Small intestine (tissue), 7 donors: ENCODE results near the gene C3orf20. TPM values are rescaled to one million over a fixed set of nuclear protein-coding genes. Genes with fewer than 3 reads are reported as not detected.

Experiments used
- DNase-seq, 2 donors: peaks; one replicate each; pipeline versions ENCODE4 v3.0.0 to v3.0.0-alpha.2; 2013
- FAIRE-seq: peaks from 2 replicates; lab custom pipeline; 2012; peaks lifted over from hg19 to GRCh38; lab: Jason Lieb, UNC
- H3K27ac ChIP-seq, 3 donors: one replicate each; pipeline ENCODE4 v1.5.1; 2013; ENCODE audit warnings: low read length in 2 of 3, mild to moderate bottlenecking in 2 of 3, control low read depth in 1 of 3, inconsistent platforms in 1 of 3, low read depth in 1 of 3, moderate library complexity in 1 of 3
- H3K27me3 ChIP-seq, 3 donors: one replicate each; pipeline ENCODE4 v1.6.1; 2013; ENCODE audit warnings: low read length in 3 of 3, inconsistent platforms in 1 of 3; ENCODE audit not compliant: control insufficient read depth in 3 of 3, insufficient read depth in 3 of 3
- H3K36me3 ChIP-seq, 3 donors: one replicate each; pipeline ENCODE4 v1.6.1; 2013; ENCODE audit warnings: low read length in 3 of 3, inconsistent platforms in 1 of 3, low read depth in 1 of 3, mild to moderate bottlenecking in 1 of 3, moderate library complexity in 1 of 3; ENCODE audit not compliant: control insufficient read depth in 3 of 3, insufficient read depth in 2 of 3
- H3K4me1 ChIP-seq, 3 donors: one replicate each; pipeline ENCODE4 v1.6.1; 2013; ENCODE audit warnings: low read length in 2 of 3, inconsistent platforms in 1 of 3, low read depth in 1 of 3, mild to moderate bottlenecking in 1 of 3, moderate library complexity in 1 of 3; ENCODE audit not compliant: control insufficient read depth in 3 of 3, insufficient read depth in 2 of 3
- H3K4me3 ChIP-seq, 3 donors: one replicate each; pipeline ENCODE4 v1.5.1; 2013; ENCODE audit warnings: low read length in 3 of 3, control low read depth in 1 of 3, inconsistent platforms in 1 of 3, low read depth in 1 of 3, mild to moderate bottlenecking in 1 of 3, moderate library complexity in 1 of 3
- H3K9me3 ChIP-seq, 2 donors: one replicate each; pipeline ENCODE4 v1.6.1; 2013; ENCODE audit warnings: low read depth in 1 of 2, low read length in 1 of 2; ENCODE audit not compliant: control insufficient read depth in 2 of 2, insufficient read depth in 1 of 2
- WGBS, 3 donors: extraction: QIAGEN DNeasy Blood & Tissue Kit; methylation state at CpG; one replicate each; pipeline ENCODE4 v1.1.7; 2013; 5-methylcytosine and 5-hydroxymethylcytosine counted together
- polyA plus RNA-seq, 4 donors: library from polyadenylated mRNA; stranded (reverse) in 3 of 4; unstranded in 1 of 4; fragments of 200-250 nt in 3 of 4; fragments of 120-200 nt in 1 of 4; gene quantifications; one replicate each; pipeline versions ENCODE4 v1.2.1 to v1.2.3, GENCODE V29; 2013
- donor health status: healthy with polysubstance abuse.
- donor health status: control.
- donor health status: control.
- donor health status: Bipolar disorder and iron deficiency.
- donor health status: healthy.

C3orf20 gene
- polyA plus RNA-seq, 4 donors = 0.01 to 0.07 TPM; not detected in 2

GRCh38 chr3:14810801-14811661 is 136.1 kb downstream of the C3orf20 start:
- FAIRE-seq = no peak
- Histone ChIP-seq H3K4me1 (peaks cover 0 to 6% (median 5%) of the 10 kb centered on the region in 3 donors), H3K36me3 (no peaks in the 10 kb centered on the region), H3K27me3 (peaks cover 0 to 62% (median 0%) of the 10 kb centered on the region in 3 donors), H3K27ac (peak overlapping the region; percentile 36 to 75 (median 56)), H3K4me3 (peak overlapping the region in 2 of 3 donors; percentile 55 to 68), H3K9me3 (no peaks in the 10 kb centered on the region)
- DNase-seq = peak in 1 of 2 donors; percentile 36
- 4 to 13% (median 7%) methylated on average over 66 to 78 of the region's 78 CpGs for WGBS, 3 donors

- FAIRE-seq (no peak), DNase-seq (no peak)
- Histone ChIP-seq H3K27ac (peak overlapping the region in 2 of 3 donors; percentile 56 to 75), H3K27me3 (peaks cover 0 to 62% (median 0%) of the 10 kb centered on the region in 3 donors), H3K36me3 (no peaks in the 10 kb centered on the region), H3K4me3 (peak overlapping the region in 2 of 3 donors; percentile 55 to 68), H3K9me3 (no peaks in the 10 kb centered on the region), H3K4me1 (peaks cover 0 to 6% (median 5%) of the 10 kb centered on the region in 3 donors)
- whole genome bisulfite sequencing, 3 donors = 39 to 72% (median 59%) methylated on average over 7 of the region's 7 CpGs
Observed at GRCh38 chr3:14811684-14812083, 136.7 kb downstream of the C3orf20 start.

- Histone ChIP-seq H3K27me3 (peaks cover 0 to 62% (median 0%) of the 10 kb centered on the region in 3 donors), H3K27ac (no peak overlapping the region), H3K36me3 (no peaks in the 10 kb centered on the region), H3K4me1 (peaks cover 0 to 6% (median 5%) of the 10 kb centered on the region in 3 donors), H3K9me3 (no peaks in the 10 kb centered on the region), H3K4me3 (peak overlapping the region in 1 of 3 donors; percentile 55)
- WGBS, 3 donors = 51 to 70% (median 56%) methylated on average over 9 of the region's 9 CpGs
- DNase-seq = no peak
- FAIRE-seq = no peak
Observed at GRCh38 chr3:14812196-14812790, 137.4 kb downstream of the C3orf20 start.

- Histone ChIP-seq H3K27me3 (peaks cover 0 to 55% (median 0%) of the 10 kb centered on the region in 3 donors), H3K4me3 (no peak overlapping the region), H3K9me3 (no peaks in the 10 kb centered on the region), H3K27ac (no peak overlapping the region), H3K4me1 (peaks cover 0 to 6% (median 5%) of the 10 kb centered on the region in 3 donors), H3K36me3 (peaks cover 0 to 3% (median 0%) of the 10 kb centered on the region in 3 donors)
- FAIRE-seq (no peak), DNase-seq (peak in 1 of 2 donors; percentile 49)
- WGBS, 3 donors = 20 to 38% (median 23%) methylated on average over 4 of the region's 4 CpGs
Observed at GRCh38 chr3:14814411-14814871, 139.5 kb downstream of the C3orf20 start.

- 92 to 96% (median 92%) methylated on average over 3 of the region's 3 CpGs for WGBS, 3 donors
- peaks cover 0 to 40% (median 0%) of the 10 kb centered on the region in 3 donors for H3K27me3 ChIP-seq
- H3K4me1 ChIP-seq = peaks cover 0 to 5% (median 0%) of the 10 kb centered on the region in 3 donors
- DNase-seq (no peak), FAIRE-seq (no peak)
- H3K27ac ChIP-seq = no peak overlapping the region
- H3K4me3 ChIP-seq = no peak overlapping the region
- H3K36me3 ChIP-seq = peaks cover 0 to 11% (median 0%) of the 10 kb centered on the region in 3 donors
- no peaks in the 10 kb centered on the region for H3K9me3 ChIP-seq
Observed at GRCh38 chr3:14816359-14816758, 141.4 kb downstream of the C3orf20 start.

GRCh38 chr3:14818804-14819500 is 144.0 kb downstream of the C3orf20 start, which contains the start of gene FGD5:
FGD5 (plus strand) TSS chr3:14818962; CDS start chr3:14819072, 110 bp downstream.
- H3K27ac ChIP-seq = no peak within 1 kb of the TSS
- WGBS, 3 donors = 82 to 88% (median 85%) methylated on average over 25 of the region's 25 CpGs
- H3K4me1 ChIP-seq = peaks cover 0 to 3% (median 3%) of the 10 kb centered on the region in 3 donors
- no peak within 1 kb of the TSS for H3K4me3 ChIP-seq
- no peak for FAIRE-seq
- no peak for DNase-seq
- no peaks in the 10 kb centered on the region for H3K9me3 ChIP-seq
- H3K36me3 ChIP-seq = peaks cover 0 to 11% (median 0%) of the 10 kb centered on the region in 3 donors
- peaks cover 0 to 26% (median 0%) of the 10 kb centered on the region in 3 donors for H3K27me3 ChIP-seq

GRCh38 chr3:14819671-14820070 is 144.7 kb downstream of the C3orf20 start:
- peaks cover 0 to 25% (median 0%) of the 10 kb centered on the region in 3 donors for H3K27me3 ChIP-seq
- FAIRE-seq (no peak), DNase-seq (no peak)
- peaks cover 0 to 11% (median 0%) of the 10 kb centered on the region in 3 donors for H3K36me3 ChIP-seq
- H3K4me3 ChIP-seq = no peak overlapping the region
- H3K27ac ChIP-seq = no peak overlapping the region
- 77 to 85% (median 84%) methylated on average over 10 of the region's 10 CpGs for WGBS, 3 donors
- no peaks in the 10 kb centered on the region for H3K9me3 ChIP-seq
- peaks cover 0 to 3% (median 0%) of the 10 kb centered on the region in 3 donors for H3K4me1 ChIP-seq
